Activated CD8-positive, alpha-beta memory T cell treated with anti-CD3 and anti-CD28 coated beads for 1 hour (primary cell): ENCODE results near the gene ABHD15.

ENCODE experiments used
- DNase-seq, 2 donors: peaks; one replicate each; pipeline ENCODE4 v3.0.0-alpha.2; 2020; ENCODE audit warnings: low read depth in 1 of 2; ENCODE audit errors: extremely low read depth in 1 of 2

The ABHD15 gene

DNA sequence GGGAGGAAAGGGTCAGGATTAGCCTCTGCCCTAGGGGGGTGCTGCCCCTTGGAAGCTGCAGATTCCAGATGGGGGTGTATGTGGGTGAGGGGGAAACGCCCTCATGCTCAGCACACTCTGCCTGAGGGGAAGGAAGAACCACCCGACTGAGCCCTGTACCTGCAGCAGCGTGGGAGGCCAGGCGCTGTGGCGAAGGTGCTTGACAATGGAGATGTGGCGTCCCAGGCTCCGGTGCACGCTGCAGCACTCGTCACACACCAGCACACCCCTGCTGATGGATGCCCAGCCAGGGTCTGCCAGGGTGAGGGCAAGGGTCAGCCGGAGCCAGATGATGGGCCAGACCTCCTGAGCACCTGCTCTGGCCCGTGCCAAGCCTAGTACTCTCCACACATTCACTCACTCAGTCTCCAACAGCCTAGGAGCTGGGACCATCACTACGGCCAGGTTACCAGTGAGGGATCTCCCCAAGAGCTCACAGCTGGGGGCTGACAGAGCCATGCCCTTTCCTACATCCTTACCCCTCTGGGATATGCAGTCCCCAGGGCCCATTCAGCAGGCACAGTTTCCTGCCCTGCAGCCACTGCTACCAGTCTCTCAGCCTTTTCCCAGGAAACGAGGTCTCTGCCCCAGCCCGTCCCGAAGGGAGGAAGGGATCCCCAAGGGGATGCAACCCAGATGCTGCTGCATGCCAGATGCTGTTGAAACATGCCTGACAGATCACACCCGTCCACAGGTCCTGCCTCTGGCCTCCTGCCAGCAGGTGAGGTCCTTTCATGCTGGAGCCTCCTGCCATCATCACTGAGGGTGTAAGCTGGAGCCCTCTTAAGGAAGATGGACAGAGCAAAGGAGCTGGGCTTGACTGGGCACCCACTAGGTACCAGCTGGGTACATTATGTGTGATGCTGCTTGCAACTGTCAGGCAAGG lies 16.7 kb upstream of the ABHD15 start:
- no peak for DNase-seq

DNA sequence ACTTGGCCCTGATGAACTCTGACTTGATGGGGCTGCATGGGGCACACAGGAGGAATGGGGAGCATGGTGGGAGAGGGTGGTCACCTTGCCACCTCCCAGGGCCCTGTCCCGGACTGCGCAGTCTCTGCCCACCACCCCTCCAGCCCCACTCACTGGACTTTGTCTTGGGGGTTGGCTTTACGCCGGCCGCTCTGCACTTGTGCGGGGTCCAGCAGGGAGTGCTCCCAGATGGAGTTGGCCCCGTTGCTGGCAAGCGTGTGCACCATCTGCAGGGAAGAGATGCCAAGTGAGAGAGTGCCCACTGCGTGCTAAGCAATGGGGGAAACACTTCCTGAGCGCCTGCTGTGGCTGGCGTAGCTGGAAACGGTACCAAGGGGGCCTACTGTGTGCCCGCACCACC lies 15.9 kb upstream of the ABHD15 start:
- DNase-seq = no peak

DNA sequence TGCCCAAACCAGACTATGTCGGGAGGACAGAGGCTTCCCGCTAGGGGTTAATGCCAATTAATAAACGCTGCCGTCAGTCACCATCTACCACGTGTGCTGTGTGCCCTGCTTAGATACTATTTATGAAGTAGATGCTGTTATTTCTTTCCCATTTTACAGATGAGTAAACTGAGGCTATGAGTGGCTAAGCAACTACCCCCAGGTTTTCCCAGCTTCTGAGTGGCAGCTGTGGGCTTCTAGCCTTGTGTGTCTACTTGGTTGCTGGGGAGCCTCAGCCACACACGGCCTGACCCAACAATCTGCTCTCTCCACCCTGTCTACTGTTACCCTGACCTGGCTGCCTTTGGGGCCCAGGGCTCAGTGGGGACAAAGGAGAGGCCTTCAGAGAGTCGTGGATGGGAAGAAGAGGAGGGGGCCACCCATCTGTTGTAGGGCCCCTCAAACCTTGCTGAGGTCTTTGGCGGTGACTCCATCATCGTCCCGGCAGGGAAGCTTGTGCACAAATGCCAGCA lies 15.5 kb upstream of the ABHD15 start:
- DNase-seq = no peak

DNA sequence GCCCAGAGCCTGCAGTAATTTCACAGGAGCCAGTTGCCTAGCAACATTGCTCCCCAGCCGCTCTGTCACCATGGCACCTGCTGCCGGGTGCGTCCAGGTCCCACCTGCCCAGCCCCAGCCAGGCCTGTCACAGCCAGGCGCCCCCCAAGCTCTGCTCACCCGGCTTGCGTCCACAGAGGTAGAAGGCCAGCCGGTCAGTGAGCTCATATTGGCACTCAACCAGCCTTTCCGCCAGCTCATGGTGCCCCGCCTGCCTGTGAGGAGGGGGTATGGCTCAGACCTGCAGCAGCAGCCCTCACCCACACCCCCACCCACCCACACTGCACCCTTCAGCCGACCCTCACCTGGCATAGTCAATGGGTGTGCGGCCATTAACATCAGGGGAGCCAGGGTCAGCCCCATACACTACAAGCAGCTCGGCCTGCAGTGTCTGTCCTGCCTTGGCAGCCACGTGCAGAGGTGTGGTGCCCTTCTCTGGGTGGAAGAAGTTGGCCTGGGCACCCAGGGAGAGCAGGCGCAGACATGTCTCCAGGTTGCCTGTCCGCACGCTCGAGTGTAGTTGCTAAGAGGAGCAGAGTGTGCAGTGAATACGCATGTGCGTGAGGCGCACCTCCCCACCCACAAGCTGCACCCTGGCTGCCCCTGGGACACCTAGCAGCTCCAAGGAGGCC lies 14.9 kb upstream of the ABHD15 start:
- no peak for DNase-seq

DNA sequence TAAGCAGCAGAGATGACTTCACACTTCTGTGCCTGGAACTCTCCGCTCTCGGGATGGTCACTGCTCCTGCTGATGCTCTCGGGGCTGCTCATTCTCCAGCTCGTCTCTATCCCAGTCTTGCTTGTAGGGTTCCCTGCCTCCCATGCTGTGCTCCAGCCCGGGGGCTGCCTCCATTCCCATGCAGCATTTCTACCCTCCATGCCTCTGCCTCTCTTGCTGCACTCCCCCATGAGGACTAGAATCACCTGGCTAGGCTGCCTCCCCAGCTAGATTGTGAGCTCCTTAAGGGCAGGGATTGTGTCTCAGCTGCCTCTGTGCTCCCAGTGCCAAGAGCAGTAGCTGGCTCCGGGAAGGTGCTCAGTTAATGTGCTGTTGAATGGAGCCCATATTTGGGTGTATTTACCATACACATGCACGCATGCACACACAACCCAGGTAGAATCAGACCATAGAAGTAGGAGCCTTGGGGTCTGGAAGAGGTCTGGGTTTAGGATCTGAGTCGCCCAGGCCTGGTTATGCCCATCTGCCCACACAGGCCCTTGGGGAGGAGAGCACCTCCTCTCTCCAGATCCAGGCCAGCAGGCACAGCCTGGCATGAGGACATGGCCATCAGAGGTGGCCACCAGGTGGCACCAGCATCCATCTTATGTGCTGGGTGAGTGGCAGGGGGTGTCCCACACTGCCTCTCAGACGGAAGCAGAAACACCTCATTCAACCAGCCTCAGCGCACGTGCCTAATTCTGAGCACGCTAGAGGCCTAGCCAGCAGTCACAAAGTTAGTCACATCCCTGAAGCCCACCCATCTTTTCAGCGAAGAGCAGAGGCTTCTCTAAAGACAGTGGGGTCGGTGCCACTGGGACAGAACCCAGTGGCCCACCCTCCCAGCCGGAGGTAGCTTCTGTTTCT lies 13.3 kb upstream of the ABHD15 start:
- peak; percentile 76 to 82 for DNase-seq

DNA sequence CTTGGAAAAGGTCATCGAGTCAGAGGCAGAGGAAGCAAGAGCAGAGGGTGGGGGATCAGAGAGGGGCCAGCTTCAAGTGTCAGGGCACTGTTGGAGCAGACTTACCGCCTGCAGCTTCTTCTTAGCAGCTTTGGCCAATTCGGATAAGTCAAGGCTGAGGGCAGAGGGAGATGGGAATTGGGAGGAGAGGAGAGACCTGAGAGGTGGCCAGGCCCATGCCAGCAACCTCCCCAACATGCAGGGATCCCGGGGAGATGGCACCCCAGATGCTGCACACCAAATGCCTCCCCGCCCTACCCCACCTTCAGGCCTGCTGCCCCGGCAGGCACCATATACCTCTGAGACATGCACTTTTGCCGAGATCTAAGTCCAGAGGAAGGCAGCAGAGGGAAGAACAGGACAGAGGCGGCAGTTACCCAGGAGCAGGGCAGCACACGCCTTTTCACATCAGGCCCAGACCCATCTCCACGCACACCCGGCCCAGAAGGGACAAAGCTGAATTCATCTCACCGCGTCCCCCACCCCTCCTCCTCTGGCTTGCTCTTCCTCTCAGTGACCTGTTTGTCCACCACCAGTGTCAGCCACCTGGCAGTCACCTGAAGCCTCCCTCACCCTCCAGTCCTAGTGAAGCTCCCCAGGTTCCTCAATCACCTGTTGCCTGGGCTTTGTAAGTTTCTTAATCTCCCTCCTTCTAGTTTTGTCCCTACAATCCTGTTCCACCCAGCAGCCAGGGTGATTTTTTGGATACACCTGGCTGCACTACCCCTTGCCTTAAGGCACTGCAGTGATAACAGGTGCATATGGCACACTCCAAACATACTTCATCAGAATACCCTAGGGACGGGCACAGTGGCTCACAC lies 12.0 kb upstream of the ABHD15 start:
- no peak for DNase-seq

DNA sequence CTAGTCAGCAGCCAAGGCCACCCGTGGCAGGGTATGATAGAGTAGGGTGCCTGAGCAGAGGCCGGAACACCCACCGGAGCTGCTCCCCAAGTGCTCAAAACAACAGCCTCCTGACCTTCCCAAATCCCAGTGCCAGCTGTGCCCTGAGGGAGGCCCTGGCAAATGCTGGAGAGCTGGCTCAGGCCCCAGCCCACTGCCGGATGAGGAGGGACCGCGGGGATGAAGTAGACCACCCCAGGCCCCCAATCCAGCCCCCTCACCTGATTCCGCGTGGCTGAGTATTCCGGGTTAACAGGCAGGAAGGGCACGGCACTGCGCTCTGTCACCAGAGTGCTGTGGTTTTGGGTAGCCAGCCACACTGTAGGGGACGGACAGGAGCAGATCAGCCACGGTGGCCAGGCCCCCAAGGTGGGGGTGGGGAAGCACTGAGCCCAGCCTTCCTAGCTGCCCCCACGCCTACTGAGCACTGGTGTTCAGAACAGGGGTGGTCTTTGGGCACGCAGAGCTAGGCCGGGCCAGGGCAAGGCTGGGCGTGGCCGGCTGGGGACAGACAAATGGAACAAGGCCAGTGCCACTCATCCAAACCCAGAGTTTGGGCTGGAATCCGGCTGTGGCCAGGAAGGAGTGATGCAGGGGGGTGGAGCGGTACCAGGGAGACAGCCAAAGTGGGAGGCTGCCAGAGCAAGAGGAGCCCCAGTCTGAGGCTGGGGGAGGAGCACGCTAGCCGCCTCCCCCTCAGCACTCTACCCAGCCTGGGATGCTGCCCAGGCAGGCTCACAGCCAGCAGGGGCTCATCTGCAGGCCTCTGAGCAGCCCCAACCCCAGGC lies 10.8 kb upstream of the ABHD15 start:
- DNase-seq = no peak

DNA sequence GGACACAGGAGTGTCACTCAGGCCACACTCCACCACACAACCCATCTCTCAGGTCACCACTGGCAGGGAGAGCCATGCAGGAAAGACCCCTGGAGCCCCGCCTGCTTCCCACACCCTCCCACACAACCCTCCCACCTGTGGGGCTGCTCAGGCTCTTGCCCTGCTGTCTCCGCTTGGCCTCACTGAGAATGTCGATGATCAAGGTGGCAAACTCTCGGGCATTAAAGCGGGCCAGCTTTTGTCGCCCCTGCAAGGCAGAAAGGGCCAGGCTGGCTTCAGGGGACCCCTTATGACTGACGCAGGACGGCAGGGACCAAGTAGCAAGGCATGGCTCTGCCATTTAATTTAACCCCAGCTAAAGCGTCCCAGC lies 10.1 kb upstream of the ABHD15 start:
- DNase-seq = no peak

DNA sequence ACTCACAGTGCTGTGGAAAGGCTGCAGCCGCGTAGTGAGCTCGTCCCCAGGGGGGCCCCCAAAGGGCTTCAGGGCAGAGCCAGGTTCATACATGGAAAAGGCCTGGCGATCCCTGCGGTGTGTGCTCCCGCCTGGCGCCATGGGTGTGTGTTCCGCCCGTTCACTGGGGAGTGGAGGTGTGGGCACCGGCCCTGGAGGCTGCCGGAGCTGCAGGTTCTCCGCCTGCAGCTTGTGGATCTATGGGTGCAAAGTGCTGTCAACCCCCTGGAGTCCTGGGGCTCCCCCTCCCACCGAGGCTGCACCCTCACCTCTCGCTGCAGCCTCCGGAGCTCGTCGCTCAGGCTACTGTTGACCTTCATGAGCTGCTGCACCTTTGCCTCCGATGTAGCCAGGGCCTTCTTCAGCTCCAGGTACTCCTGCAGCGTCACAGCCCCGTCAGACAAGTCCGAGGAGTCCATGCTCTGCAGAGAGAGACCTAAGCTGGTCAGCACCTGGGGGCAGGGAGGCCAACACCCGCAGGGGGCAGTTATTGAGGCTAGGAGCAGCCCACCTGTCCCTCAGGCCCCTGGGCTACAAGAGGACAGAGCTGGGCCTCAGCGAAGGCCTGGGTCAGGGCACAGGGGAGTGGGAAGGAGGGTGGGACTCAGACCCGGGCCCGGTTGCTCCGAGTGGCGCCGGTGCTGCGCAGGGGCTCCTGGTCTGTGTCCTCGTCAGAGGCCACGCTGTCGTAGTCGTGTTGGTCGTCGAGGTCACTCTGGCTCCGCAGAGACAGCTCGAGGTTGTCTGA lies 9.6 kb upstream of the ABHD15 start:
- DNase-seq = no peak

DNA sequence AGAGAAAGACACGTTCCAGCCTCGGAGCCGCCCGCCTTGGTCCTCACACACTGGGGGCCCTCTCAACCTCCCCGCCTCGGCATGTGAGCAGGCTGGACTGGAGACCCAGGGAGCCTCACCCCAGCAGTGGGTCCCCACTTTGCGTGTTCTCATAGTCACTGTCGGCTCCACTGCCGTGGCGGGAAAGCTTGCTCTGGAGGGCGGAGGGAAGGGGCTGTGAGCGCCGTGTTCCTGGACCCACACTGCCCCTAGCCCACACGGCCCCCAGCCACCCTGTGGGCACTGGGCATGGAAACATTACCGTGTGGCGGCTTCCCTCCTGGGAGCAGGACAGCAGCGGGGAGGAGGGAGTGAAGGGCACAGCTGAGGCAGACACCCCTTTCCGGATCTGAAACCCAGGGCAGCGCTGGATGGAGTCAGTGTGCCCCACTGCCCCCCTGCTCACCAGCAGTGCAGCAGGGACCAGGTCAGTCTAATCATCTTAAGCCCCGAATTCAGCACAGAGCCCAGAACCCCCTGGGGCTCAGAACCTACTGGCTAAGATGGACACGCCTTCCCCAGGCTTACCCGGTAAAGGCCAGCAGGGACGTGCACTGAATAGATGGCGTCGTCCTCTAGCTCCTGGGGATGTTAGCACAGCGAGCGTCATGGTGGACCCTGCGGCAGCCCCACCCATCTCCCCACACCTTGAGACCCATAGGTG lies 8.8 kb upstream of the ABHD15 start:
- DNase-seq = no peak

DNA sequence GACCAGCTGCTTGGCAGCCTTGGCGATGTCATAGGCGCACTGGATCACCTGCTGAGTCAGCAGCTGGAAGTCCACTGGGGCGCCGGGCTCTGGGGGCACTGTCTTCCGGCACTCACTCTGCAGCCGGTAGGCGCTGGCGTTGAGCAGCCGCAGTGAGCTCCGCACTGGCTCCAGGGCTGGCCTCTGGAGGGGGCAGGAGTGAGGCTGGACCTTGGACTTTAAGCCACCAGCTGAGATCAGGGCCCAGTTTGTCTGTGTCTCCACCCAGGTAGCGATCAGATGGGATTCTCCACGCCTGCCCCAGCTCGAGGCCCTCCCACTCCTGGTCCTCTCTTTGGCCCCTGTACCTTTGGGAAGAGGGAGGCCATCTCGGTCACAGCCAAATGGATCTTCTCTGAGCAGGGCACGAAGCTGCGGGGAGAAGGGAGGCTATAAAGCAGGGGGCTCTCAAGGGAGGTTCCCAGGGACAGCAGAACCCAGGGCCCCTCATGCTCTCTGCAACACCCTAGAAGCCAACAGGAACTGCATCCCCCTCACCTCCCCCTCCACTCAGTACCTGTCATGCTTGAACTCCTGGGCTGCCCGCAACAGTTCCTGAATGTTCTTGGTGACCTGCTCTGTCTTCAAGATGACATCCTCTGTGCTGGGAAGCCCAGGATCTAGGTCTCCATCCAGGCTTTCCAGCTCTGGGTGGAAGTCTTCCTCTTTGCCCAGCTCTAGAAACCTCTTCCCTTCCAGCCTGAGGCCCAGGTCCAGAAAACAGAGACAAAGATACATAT lies 8.1 kb upstream of the ABHD15 start:
- no peak for DNase-seq

DNA sequence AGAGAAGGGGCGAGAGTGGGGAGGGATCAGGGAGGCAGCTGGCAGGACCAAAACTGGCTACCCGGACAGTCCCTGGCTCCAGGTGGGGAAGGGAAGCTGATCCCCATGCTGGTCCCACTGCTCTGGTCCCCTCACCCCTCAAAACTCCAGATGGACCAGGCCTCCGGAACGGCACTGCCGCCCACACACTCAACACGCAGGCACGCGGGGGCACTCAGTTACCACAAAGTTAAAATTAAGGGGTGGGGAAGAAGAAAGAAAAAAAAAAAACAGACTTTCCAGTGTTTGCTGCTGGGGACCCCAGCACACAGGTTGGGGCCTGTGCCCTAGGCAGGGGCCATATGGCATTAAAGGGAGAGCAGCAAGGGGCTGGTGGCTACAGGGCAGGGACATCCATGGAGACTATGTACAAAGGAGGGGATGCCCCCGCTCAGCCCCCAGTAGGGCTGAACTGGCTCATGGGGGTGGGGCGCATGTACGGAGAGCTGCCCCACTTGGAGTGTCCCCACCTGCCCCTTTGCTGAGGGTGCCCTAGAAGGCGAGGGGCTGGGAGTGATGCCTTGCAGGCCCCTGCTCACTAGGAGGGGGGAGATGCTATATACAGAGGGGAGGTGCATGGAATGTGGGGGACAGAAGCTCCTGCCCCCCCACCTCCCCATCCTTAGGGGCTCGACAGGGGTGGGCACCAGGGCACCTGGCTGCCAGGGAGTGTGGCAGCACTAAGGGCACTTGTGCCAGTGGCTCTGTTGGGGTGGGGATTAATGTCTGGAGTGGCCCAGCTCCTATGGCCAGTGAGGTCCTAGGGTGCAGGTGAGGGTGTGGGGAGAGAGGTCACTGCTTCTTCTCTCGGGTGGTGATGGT lies 7.3 kb upstream of the ABHD15 start:
- DNase-seq = no peak

DNA sequence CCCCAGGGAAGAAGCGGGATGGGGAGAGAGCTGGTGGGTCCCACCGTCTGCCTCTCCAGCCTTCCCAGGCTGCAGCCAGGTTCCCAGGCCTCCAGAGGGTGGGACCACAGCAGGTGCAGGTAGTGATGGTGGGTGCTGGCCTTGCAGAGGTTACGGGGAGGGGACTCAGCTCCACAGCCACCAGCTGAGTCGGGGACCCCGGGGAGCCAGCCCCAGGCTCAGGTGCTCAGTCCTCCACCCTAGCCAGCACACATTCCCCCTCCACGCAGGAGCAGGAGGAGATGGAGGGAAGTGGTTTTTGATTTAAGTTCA lies 6.7 kb upstream of the ABHD15 start:
- no peak for DNase-seq

DNA sequence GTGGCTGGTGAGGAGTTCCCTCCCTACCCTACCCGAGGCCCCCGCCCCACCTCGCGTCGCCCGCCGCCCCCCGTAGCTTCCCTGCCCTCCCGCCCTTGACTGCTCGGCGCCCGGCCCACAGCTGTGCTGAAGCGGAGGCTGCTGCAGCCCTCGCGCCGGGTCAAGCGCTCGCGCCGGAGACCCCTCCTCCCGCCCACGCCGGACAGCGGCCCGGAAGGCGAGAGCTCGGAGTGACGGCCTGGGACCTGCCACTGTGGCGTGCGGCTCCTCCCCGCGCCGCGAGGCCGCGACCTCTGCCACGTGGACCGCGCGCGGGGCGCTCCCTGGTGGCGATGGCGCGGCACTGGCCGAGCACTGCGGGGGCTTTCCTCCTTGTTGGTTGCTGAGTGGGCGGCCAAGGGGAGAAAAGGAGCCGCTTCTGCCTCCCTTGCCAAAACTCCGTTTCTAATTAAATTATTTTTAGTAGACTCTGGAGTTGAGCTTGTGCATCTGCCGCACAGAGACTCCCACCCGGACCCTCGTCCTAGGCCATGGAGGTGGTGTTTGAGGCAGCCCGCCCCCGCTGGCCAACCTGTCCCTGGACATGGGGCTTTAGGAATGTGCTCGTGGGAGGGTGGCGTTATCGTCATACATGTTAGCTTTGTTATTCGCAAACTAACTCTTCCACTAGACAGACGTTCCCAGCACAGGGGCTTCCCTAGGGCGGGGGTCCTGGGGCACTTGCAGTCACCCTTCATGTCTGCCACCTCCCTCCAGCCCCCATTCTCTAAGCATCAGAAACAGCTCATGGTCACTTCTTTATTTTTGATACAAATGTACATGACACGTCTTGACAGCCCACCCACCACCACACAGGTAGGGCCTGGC lies 6.1 kb upstream of the ABHD15 start:
- peak in 1 of 2 donors; percentile 53 for DNase-seq

DNA sequence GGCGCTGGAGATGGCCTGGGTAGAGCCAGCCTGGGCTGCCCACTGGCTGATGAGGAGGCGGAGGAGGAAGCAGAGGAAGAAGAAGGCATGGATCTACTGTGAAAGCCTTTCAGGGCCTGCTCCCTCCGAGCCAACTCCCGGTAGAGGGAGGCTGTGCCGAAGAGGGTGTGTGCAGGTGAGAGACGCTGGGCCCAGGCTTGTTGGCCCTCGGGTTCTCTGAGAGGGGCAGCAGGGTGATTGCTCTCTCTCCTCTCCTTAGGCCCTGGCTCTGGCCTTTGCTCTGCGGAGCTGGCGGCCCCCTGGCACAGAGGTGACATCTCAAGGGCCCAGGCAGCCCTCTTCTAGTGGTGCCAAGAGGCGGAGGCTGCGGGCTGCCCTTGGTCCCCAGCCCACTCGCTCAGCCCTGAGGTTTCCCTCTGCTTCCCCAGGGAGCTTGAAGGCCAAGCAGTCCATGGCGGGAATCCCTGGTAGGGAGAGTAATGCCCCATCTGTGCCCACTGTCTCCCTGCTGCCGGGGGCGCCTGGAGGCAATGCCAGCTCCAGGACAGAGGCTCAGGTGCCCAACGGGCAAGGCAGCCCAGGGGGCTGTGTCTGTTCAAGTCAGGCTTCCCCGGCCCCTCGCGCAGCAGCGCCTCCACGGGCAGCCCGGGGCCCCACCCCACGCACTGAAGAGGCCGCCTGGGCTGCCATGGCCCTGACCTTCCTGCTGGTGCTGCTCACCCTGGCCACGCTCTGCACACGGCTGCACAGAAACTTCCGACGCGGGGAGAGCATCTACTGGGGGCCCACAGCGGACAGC lies 5.2 kb upstream of the ABHD15 start:
- no peak for DNase-seq
